ENCODE data around the gene OGDHL. TPM values are rescaled to one million over a fixed set of nuclear protein-coding genes. Genes with fewer than 3 reads are reported as not detected.

OGDHL gene
- total RNA-seq (82.8 TPM), polyA plus RNA-seq (ENCODE audit: insufficient read depth, low read depth, low replicate concordance) (247 TPM)
- long read RNA-seq, donor 1, partial matches to known transcripts: 0 of 3 reads
- long read RNA-seq, donor 1, other reads (novel, unspliced or antisense): 0 of 3 reads
- long read RNA-seq, donor 2, partial matches to known transcripts: 0 of 3 reads
- long read RNA-seq, donor 2, other reads (novel, unspliced or antisense): 0 of 3 reads
- long read RNA-seq, donor 3, partial matches to known transcripts: 45 of 49 reads
- long read RNA-seq, donor 3, other reads (novel, unspliced or antisense): 0 of 49 reads
- long read RNA-seq, donor 4, partial matches to known transcripts: 23 of 26 reads
- long read RNA-seq, donor 4, other reads (novel, unspliced or antisense): 0 of 26 reads
- long read RNA-seq, donor 5, partial matches to known transcripts: 0 of 1 reads
- long read RNA-seq, donor 5, other reads (novel, unspliced or antisense): 0 of 1 reads
- long read RNA-seq, donor 6, partial matches to known transcripts: 0 of 3 reads
- long read RNA-seq, donor 6, other reads (novel, unspliced or antisense): 0 of 3 reads
- long read RNA-seq, donor 7, transcript OGDHL-201 (23 exons, 3,704 nt): major isoform, 59 of 145 reads
- long read RNA-seq, donor 7, partial matches to known transcripts: 41 of 145 reads
- long read RNA-seq, donor 7, other reads (novel, unspliced or antisense): 39 of 145 reads
- long read RNA-seq, donor 8, partial matches to known transcripts: 14 of 15 reads
- long read RNA-seq, donor 8, other reads (novel, unspliced or antisense): 0 of 15 reads
- long read RNA-seq, donor 9, partial matches to known transcripts: 0 of 2 reads
- long read RNA-seq, donor 9, other reads (novel, unspliced or antisense): 0 of 2 reads
- long read RNA-seq, donor 10, partial matches to known transcripts: 0 of 4 reads
- long read RNA-seq, donor 10, other reads (novel, unspliced or antisense): 0 of 4 reads

GRCh38 chr10:49761789-49762565, at the start of gene OGDHL:
TSS of gene OGDHL (minus strand) at chr10:49762323. CDS start at chr10:49758592, 3,731 bp downstream.
- peak; percentile 84 to 92 (median 87) for DNase-seq
- intact Hi-C loops (cut with DNase I): no loop called here
- Histone ChIP-seq H3K36me3 (ENCODE audit: control insufficient read depth in 2 of 3, insufficient read depth in 3 of 3, low read length in 3 of 3) (peaks cover 0 to 8% (median 3%) of the 10 kb centered on the region in 3 donors), H3K4me3 (ENCODE audit: low read length in 3 of 3) (peak within 1 kb of the TSS; percentile 31 to 81 (median 77)), H3K27me3 (ENCODE audit: control insufficient read depth, insufficient read depth, low read length) (no peaks in the 10 kb centered on the region), H3K9me3 (ENCODE audit: control insufficient read depth in 2 of 3, insufficient read depth in 1 of 3, low read length in 3 of 3) (peaks cover 0 to 3% (median 0%) of the 10 kb centered on the region in 3 donors), H3K9ac (ENCODE audit: low read length in 3 of 3) (peak within 1 kb of the TSS in 2 of 3 donors; percentile 78 to 92), H3K27ac (ENCODE audit: low read depth in 2 of 2, low read length in 2 of 2) (peak within 1 kb of the TSS; percentile 96 to 98), H3K4me1 (ENCODE audit: control insufficient read depth in 2 of 3, insufficient read depth in 2 of 3, low read depth in 1 of 3, low read length in 3 of 3) (peaks cover 0 to 25% (median 23%) of the 10 kb centered on the region in 3 donors)
- no peak for FAIRE-seq
- TF ChIP-seq CTCF (IDR thresholded peaks at IDR 0.05; ENCODE audit: borderline replicate concordance, extremely low read depth, insufficient read depth): no peak

GRCh38 chr10:49803988-49804387, 41.9 kb upstream of the OGDHL start:
- Histone ChIP-seq H3K27me3 (ENCODE audit: control insufficient read depth, insufficient read depth, low read length) (no peaks in the 10 kb centered on the region), H3K9ac (ENCODE audit: low read length in 3 of 3) (no peak overlapping the region), H3K4me1 (ENCODE audit: control insufficient read depth in 2 of 3, insufficient read depth in 2 of 3, low read depth in 1 of 3, low read length in 3 of 3) (no peaks in the 10 kb centered on the region), H3K4me3 (ENCODE audit: low read length in 3 of 3) (no peak overlapping the region), H3K27ac (ENCODE audit: low read depth in 2 of 2, low read length in 2 of 2) (no peak overlapping the region), H3K9me3 (ENCODE audit: control insufficient read depth in 2 of 3, insufficient read depth in 1 of 3, low read length in 3 of 3) (no peaks in the 10 kb centered on the region), H3K36me3 (ENCODE audit: control insufficient read depth in 2 of 3, insufficient read depth in 3 of 3, low read length in 3 of 3) (no peaks in the 10 kb centered on the region)
- DNase-seq: no peak
- no peak for TF ChIP-seq CTCF (IDR thresholded peaks at IDR 0.05; ENCODE audit: borderline replicate concordance, extremely low read depth, insufficient read depth)
- intact Hi-C loops (cut with DNase I): no loop called here
- no peak for FAIRE-seq

- FAIRE-seq (no peak), DNase-seq (no peak)
- Histone ChIP-seq H3K4me3 (ENCODE audit: low read length in 3 of 3) (no peak overlapping the region), H3K4me1 (ENCODE audit: control insufficient read depth in 2 of 3, insufficient read depth in 2 of 3, low read depth in 1 of 3, low read length in 3 of 3) (no peaks in the 10 kb centered on the region), H3K9me3 (ENCODE audit: control insufficient read depth in 2 of 3, insufficient read depth in 1 of 3, low read length in 3 of 3) (no peaks in the 10 kb centered on the region), H3K36me3 (ENCODE audit: control insufficient read depth in 2 of 3, insufficient read depth in 3 of 3, low read length in 3 of 3) (no peaks in the 10 kb centered on the region), H3K9ac (ENCODE audit: low read length in 3 of 3) (no peak overlapping the region), H3K27ac (ENCODE audit: low read depth in 2 of 2, low read length in 2 of 2) (no peak overlapping the region), H3K27me3 (ENCODE audit: control insufficient read depth, insufficient read depth, low read length) (no peaks in the 10 kb centered on the region)
- no peak for TF ChIP-seq CTCF (IDR thresholded peaks at IDR 0.05; ENCODE audit: borderline replicate concordance, extremely low read depth, insufficient read depth)
- intact Hi-C loops (cut with DNase I): no loop called here
These were observed 36.2 kb upstream of the OGDHL start for GRCh38 chr10:49798275-49798674.

Measured in kidney (tissue), 22 donors.